Hematopoietic multipotent progenitor cell treated with erythropoietin and hydrocortisone succinate and interleukin-3 and kit ligand, for 4 days (in vitro differentiated cells): ENCODE results near the gene COL27A1.

Experiments used
- DNase-seq: peaks from one replicate; pipeline ENCODE4 v3.0.0-alpha.2; 2015

Gene COL27A1

GRCh38 chr9:114289571-114290481 is 134.5 kb downstream of the COL27A1 start:
- DNase-seq, result no peak

- DNase-seq, result no peak
Observed at GRCh38 chr9:114290561-114290986, 135.2 kb downstream of the COL27A1 start.

GRCh38 chr9:114291064-114291474 is 135.7 kb downstream of the COL27A1 start:
- peak; percentile 73 for DNase-seq

GRCh38 chr9:114291886-114292590 is 136.7 kb downstream of the COL27A1 start:
- DNase-seq, result no peak

- DNase-seq, result no peak
Observed at GRCh38 chr9:114294664-114295063, 139.3 kb downstream of the COL27A1 start.

GRCh38 chr9:114296338-114296737 is 141.0 kb downstream of the COL27A1 start:
- no peak for DNase-seq

GRCh38 chr9:114299286-114300152 is 144.2 kb downstream of the COL27A1 start:
- no peak for DNase-seq

- no peak for DNase-seq
Observed at GRCh38 chr9:114300153-114300845, 145.0 kb downstream of the COL27A1 start.

- DNase-seq, result no peak
Observed at GRCh38 chr9:114300846-114301797, 145.8 kb downstream of the COL27A1 start.

- DNase-seq, result no peak
Observed at GRCh38 chr9:114301798-114302565, 146.6 kb downstream of the COL27A1 start.

- no peak for DNase-seq
Observed at GRCh38 chr9:114302727-114303126, 147.4 kb downstream of the COL27A1 start.

- no peak for DNase-seq
Observed at GRCh38 chr9:114303571-114303970, 148.2 kb downstream of the COL27A1 start.

GRCh38 chr9:114303977-114304376 is 148.6 kb downstream of the COL27A1 start:
- DNase-seq, result no peak

GRCh38 chr9:114304416-114305188 is 149.3 kb downstream of the COL27A1 start:
- no peak for DNase-seq

- no peak for DNase-seq
Observed at GRCh38 chr9:114307899-114308267, 152.5 kb downstream of the COL27A1 start.

- DNase-seq, result no peak
Observed at GRCh38 chr9:114308361-114308950, 153.1 kb downstream of the COL27A1 start.

- no peak for DNase-seq
Observed at GRCh38 chr9:114309096-114309495, 153.8 kb downstream of the COL27A1 start.

GRCh38 chr9:114310471-114311450 is 155.4 kb downstream of the COL27A1 start:
- no peak for DNase-seq
